ENCODE results near the gene FAM90A1. TPM values are rescaled to one million over a fixed set of nuclear protein-coding genes. Genes with fewer than 3 reads are reported as not detected.
A peak's percentile ranks its signal among the peaks of the same experiment; 100 is the strongest.
"Not testable (repeated sequence)": the region's sequence is repeated elsewhere in the genome, so short reads cannot be mapped to it uniquely, and the experiment has no call there.

The FAM90A1 gene
- total RNA-seq, 1 experiment from 2014 or later = 0.09 TPM

DNA sequence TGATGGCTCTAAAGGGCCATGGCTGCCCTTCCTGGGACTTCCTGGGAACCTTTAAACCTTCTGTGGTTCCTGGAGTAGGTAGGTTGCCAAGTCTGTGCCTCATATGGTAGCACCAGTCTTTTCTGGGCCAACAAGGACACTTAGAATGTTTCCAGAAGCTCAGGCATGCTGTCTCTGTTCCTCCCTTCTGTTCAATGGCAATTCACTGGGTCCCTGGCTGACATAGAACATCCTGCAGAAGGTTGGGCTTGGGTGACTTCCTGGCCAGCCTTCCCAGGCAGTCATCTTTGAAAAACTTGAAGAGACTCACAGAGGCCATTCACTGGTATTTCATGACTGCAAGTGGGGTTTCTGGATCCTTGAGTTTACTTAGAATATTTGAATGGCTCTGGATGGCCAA lies 46.1 kb downstream of the FAM90A1 start:
- H3K27me3 ChIP-seq (ENCODE audit: insufficient read depth, low read length) = not testable (repeated sequence)

More for the DNA sequence above, 46.1 kb downstream of the FAM90A1 start:
- H3K4me1 ChIP-seq (ENCODE audit: insufficient read depth, low read length); H3K9me3 Mint-ChIP-seq; H2BK15ac ChIP-seq (ENCODE audit: low read depth, low read length); H3K79me1 ChIP-seq (ENCODE audit: insufficient read depth, low read depth, low read length, poor library complexity, severe bottlenecking); H3T11ph ChIP-seq (ENCODE audit: low read length); H2AK5ac ChIP-seq (ENCODE audit: insufficient read length, low read length); H3K27ac Mint-ChIP-seq; H3K14ac ChIP-seq (ENCODE audit: insufficient read depth, low read length); H3K79me2 ChIP-seq (ENCODE audit: insufficient read depth, low read length); H2BK20ac ChIP-seq (ENCODE audit: low read depth, low read length, poor library complexity, severe bottlenecking); H2BK12ac ChIP-seq (ENCODE audit: insufficient read length, low read depth, low read length); H3K9me3 ChIP-seq (ENCODE audit: control insufficient read depth, low read depth, low read length); H2BK120ac ChIP-seq (ENCODE audit: low read depth, low read length, poor library complexity, severe bottlenecking); H3K27ac ChIP-seq (ENCODE audit: insufficient read length, low read depth, low read length); H4K91ac ChIP-seq (ENCODE audit: insufficient read length, low read depth, low read length); H3K27me3 Mint-ChIP-seq (ENCODE audit: low read depth); H2AFZ ChIP-seq (ENCODE audit: low read length); H3K56ac ChIP-seq (ENCODE audit: insufficient read length, low read depth, low read length); H3K4me2 ChIP-seq (ENCODE audit: insufficient read depth, insufficient read length, low read length); DNase-seq; H4K20me1 ChIP-seq (ENCODE audit: control insufficient read depth, insufficient read depth, insufficient read length); H3K9ac ChIP-seq (ENCODE audit: extremely low read depth, insufficient read length, low read length); H3K4me1 Mint-ChIP-seq; H3K18ac ChIP-seq (ENCODE audit: insufficient read length, low read depth, low read length); H4K8ac ChIP-seq (replicated peaks; ENCODE audit: insufficient read length, low read depth, low read length); H4K5ac ChIP-seq (ENCODE audit: insufficient read length, low read depth, low read length); H3K23ac ChIP-seq (ENCODE audit: insufficient read length, low read depth, low read length); H3K23me2 ChIP-seq (ENCODE audit: insufficient read length, low read depth, low read length, poor library complexity, severe bottlenecking); H3K4ac ChIP-seq (ENCODE audit: low read depth, low read length); H2BK5ac ChIP-seq (ENCODE audit: insufficient read length, low read length): not testable (repeated sequence)
- Mint-ChIP-seq H3K36me3 (ENCODE audit: insufficient read depth in 1 of 3, low read depth in 3 of 3) (peaks cover 2 to 10% (median 7%) of the 10 kb centered on the region in 3 experiments; a peak in 4 of 7 replicates), H3K4me3 (peak overlapping the region in 1 of 2 experiments; percentile 59; a peak in 2 of 5 replicates)

Data from H9 (cell line).